Endothelial cell of umbilical vein (primary cell): Measurements from ENCODE around the gene DHCR7.

Source experiments
- CTCF ChIP-seq, 2 donors: IDR thresholded peaks; 1 replicate in 1 of 2; 2 replicates in 1 of 2; pipeline ENCODE4 v1.5.1; 2011; ENCODE audit warnings: low read length in 2 of 2, mild to moderate bottlenecking in 2 of 2, moderate library complexity in 2 of 2, control low read depth in 1 of 2, inconsistent platforms in 1 of 2, low read depth in 1 of 2; ENCODE audit not compliant: insufficient read depth in 1 of 2; ENCODE audit errors: extremely low read depth in 1 of 2
- EZH2 ChIP-seq: IDR thresholded peaks from 2 replicates; pipeline ENCODE4 v1.6.1; 2012; ENCODE audit warnings: borderline replicate concordance, low read depth, mild to moderate bottlenecking, moderate library complexity, low read length, inconsistent platforms; ENCODE audit not compliant: severe bottlenecking
- JUN ChIP-seq: IDR thresholded peaks from 2 replicates; pipeline ENCODE4 v1.6.1; 2011; ENCODE audit warnings: borderline replicate concordance, low read depth; ENCODE audit not compliant: insufficient read length, insufficient read depth
- POLR2A ChIP-seq: IDR thresholded peaks from 2 replicates; pipeline ENCODE4 v1.6.1; 2012; ENCODE audit warnings: low read depth, mild to moderate bottlenecking, control low read depth, low read length
- POLR2AphosphoS5 ChIP-seq: IDR thresholded peaks from 2 replicates; pipeline ENCODE4 v1.6.1; 2012; ENCODE audit warnings: low read depth, mild to moderate bottlenecking, control low read depth, low read length, moderate library complexity; ENCODE audit not compliant: insufficient read depth

GRCh38 chr11:71453037-71453917 is 5.1 kb upstream of the DHCR7 start, which contains the start of gene NADSYN1:
- TF ChIP-seq CTCF (IDR thresholded peaks at IDR 0.05; ENCODE audit: extremely low read depth in 1 of 2, insufficient read depth in 1 of 2, low read depth in 1 of 2, low read length in 2 of 2) (no peak), EZH2 (no peak), JUN (no peak), POLR2A (peak; percentile 79), POLR2AphosphoS5 (peak; percentile 75)
